Measurements from ENCODE around the gene FKBP9.
"Not testable (repeated sequence)": the region's sequence is repeated elsewhere in the genome, so short reads cannot be mapped to it uniquely, and the experiment has no call there.

FKBP9 gene

GRCh38 chr7:32991975-32992700, 34.9 kb downstream of the FKBP9 start:
- H3K14ac ChIP-seq (ENCODE audit: low read length in 2 of 2); H2BK120ac ChIP-seq (ENCODE audit: low read depth, low read length); H2AFZ ChIP-seq (ENCODE audit: low read depth, low read length); H2AK5ac ChIP-seq (ENCODE audit: low read length, severe bottlenecking); H2BK15ac ChIP-seq (ENCODE audit: low read depth, poor library complexity, severe bottlenecking); H3K23ac ChIP-seq (ENCODE audit: low read length in 2 of 2); H3K18ac ChIP-seq (ENCODE audit: low read depth in 1 of 2, low read length in 2 of 2); H3K9me3 ChIP-seq (ENCODE audit: control insufficient read depth, low read length); H3K4ac ChIP-seq (ENCODE audit: low read depth in 1 of 2, low read length in 2 of 2); H3K4me3 ChIP-seq (ENCODE audit: insufficient read depth in 1 of 2, low read depth in 1 of 2, low read length in 2 of 2); H2BK12ac ChIP-seq (ENCODE audit: low read length in 2 of 2); H4K8ac ChIP-seq (ENCODE audit: low read length); H4K91ac ChIP-seq (ENCODE audit: low read length); H3K27ac ChIP-seq (ENCODE audit: low read length, poor library complexity, severe bottlenecking); H3K27me3 ChIP-seq (ENCODE audit: control insufficient read depth in 1 of 2, insufficient read depth in 1 of 2, low read length in 2 of 2); H3K9ac ChIP-seq (ENCODE audit: low read length); H3K4me1 ChIP-seq (ENCODE audit: control insufficient read depth, insufficient read depth, low read depth, low read length); H3K4me2 ChIP-seq (ENCODE audit: low read length, poor library complexity, severe bottlenecking); H2BK5ac ChIP-seq (ENCODE audit: low read depth, low read length, poor library complexity, severe bottlenecking); DNase-seq; H3K79me1 ChIP-seq (replicated peaks; ENCODE audit: low read length, poor library complexity, severe bottlenecking): not testable (repeated sequence)
- peaks cover 3 to 18% of the 10 kb centered on the region in 2 experiments for H3K36me3 ChIP-seq (ENCODE audit: control insufficient read depth in 1 of 2, insufficient read depth in 2 of 2, low read depth in 1 of 2, low read length in 2 of 2)
- 100% methylated on average over 2 of the region's 9 CpGs for WGBS

GRCh38 chr7:32992750-32993149, 35.5 kb downstream of the FKBP9 start:
- H4K8ac ChIP-seq (ENCODE audit: low read length); H2AK5ac ChIP-seq (ENCODE audit: low read length, severe bottlenecking); H3K4me3 ChIP-seq (ENCODE audit: insufficient read depth in 1 of 2, low read depth in 1 of 2, low read length in 2 of 2); H3K23ac ChIP-seq (ENCODE audit: low read length in 2 of 2); H2BK15ac ChIP-seq (ENCODE audit: low read depth, poor library complexity, severe bottlenecking); H3K79me1 ChIP-seq (replicated peaks; ENCODE audit: low read length, poor library complexity, severe bottlenecking); DNase-seq; H2BK12ac ChIP-seq (ENCODE audit: low read length in 2 of 2); H3K4ac ChIP-seq (ENCODE audit: low read depth in 1 of 2, low read length in 2 of 2); H3K4me1 ChIP-seq (ENCODE audit: control insufficient read depth, insufficient read depth, low read depth, low read length); H2AFZ ChIP-seq (ENCODE audit: low read depth, low read length); H3K9me3 ChIP-seq (ENCODE audit: control insufficient read depth, low read length); H3K18ac ChIP-seq (ENCODE audit: low read depth in 1 of 2, low read length in 2 of 2); H3K4me2 ChIP-seq (ENCODE audit: low read length, poor library complexity, severe bottlenecking); H3K9ac ChIP-seq (ENCODE audit: low read length); H3K27ac ChIP-seq (ENCODE audit: low read length, poor library complexity, severe bottlenecking); H3K27me3 ChIP-seq (ENCODE audit: control insufficient read depth in 1 of 2, insufficient read depth in 1 of 2, low read length in 2 of 2); H2BK5ac ChIP-seq (ENCODE audit: low read depth, low read length, poor library complexity, severe bottlenecking); H3K14ac ChIP-seq (ENCODE audit: low read length in 2 of 2); H4K91ac ChIP-seq (ENCODE audit: low read length); H2BK120ac ChIP-seq (ENCODE audit: low read depth, low read length): not testable (repeated sequence)
- peaks cover 3 to 18% of the 10 kb centered on the region in 2 experiments for H3K36me3 ChIP-seq (ENCODE audit: control insufficient read depth in 1 of 2, insufficient read depth in 2 of 2, low read depth in 1 of 2, low read length in 2 of 2)
- WGBS, result 93% methylated on average over 4 of the region's 6 CpGs

- H3K9ac ChIP-seq (ENCODE audit: low read length), result peak overlapping the region; percentile 66
- H4K8ac ChIP-seq (ENCODE audit: low read length); H3K9me3 ChIP-seq (ENCODE audit: control insufficient read depth, low read length); H3K27ac ChIP-seq (ENCODE audit: low read length, poor library complexity, severe bottlenecking); H3K79me1 ChIP-seq (replicated peaks; ENCODE audit: low read length, poor library complexity, severe bottlenecking); H3K14ac ChIP-seq (ENCODE audit: low read length in 2 of 2); H2BK12ac ChIP-seq (ENCODE audit: low read length in 2 of 2); H2AK5ac ChIP-seq (ENCODE audit: low read length, severe bottlenecking); H3K36me3 ChIP-seq (ENCODE audit: control insufficient read depth in 1 of 2, insufficient read depth in 2 of 2, low read depth in 1 of 2, low read length in 2 of 2); H3K23ac ChIP-seq (ENCODE audit: low read length in 2 of 2); H3K4me2 ChIP-seq (ENCODE audit: low read length, poor library complexity, severe bottlenecking); H3K4ac ChIP-seq (ENCODE audit: low read depth in 1 of 2, low read length in 2 of 2); H3K18ac ChIP-seq (ENCODE audit: low read depth in 1 of 2, low read length in 2 of 2); H3K4me1 ChIP-seq (ENCODE audit: control insufficient read depth, insufficient read depth, low read depth, low read length); H2BK5ac ChIP-seq (ENCODE audit: low read depth, low read length, poor library complexity, severe bottlenecking); H4K91ac ChIP-seq (ENCODE audit: low read length); H2BK15ac ChIP-seq (ENCODE audit: low read depth, poor library complexity, severe bottlenecking); H2BK120ac ChIP-seq (ENCODE audit: low read depth, low read length); H3K27me3 ChIP-seq (ENCODE audit: control insufficient read depth in 1 of 2, insufficient read depth in 1 of 2, low read length in 2 of 2); H3K4me3 ChIP-seq (ENCODE audit: insufficient read depth in 1 of 2, low read depth in 1 of 2, low read length in 2 of 2); H2AFZ ChIP-seq (ENCODE audit: low read depth, low read length): not testable (repeated sequence)
- WGBS, result 25% methylated on average over 2 of the region's 4 CpGs
- peak; percentile 18 for DNase-seq
These were observed 40.7 kb downstream of the FKBP9 start for GRCh38 chr7:32997956-32998355.

GRCh38 chr7:32998361-32999171, 41.3 kb downstream of the FKBP9 start:
- not testable (repeated sequence) for H3K79me1 ChIP-seq (replicated peaks; ENCODE audit: low read length, poor library complexity, severe bottlenecking); H2BK15ac ChIP-seq (ENCODE audit: low read depth, poor library complexity, severe bottlenecking); H3K4me1 ChIP-seq (ENCODE audit: control insufficient read depth, insufficient read depth, low read depth, low read length); H3K4me3 ChIP-seq (ENCODE audit: insufficient read depth in 1 of 2, low read depth in 1 of 2, low read length in 2 of 2); H3K23ac ChIP-seq (ENCODE audit: low read length in 2 of 2); H3K14ac ChIP-seq (ENCODE audit: low read length in 2 of 2); H3K9me3 ChIP-seq (ENCODE audit: control insufficient read depth, low read length); H2AFZ ChIP-seq (ENCODE audit: low read depth, low read length); H2BK12ac ChIP-seq (ENCODE audit: low read length in 2 of 2); H2BK5ac ChIP-seq (ENCODE audit: low read depth, low read length, poor library complexity, severe bottlenecking); H2AK5ac ChIP-seq (ENCODE audit: low read length, severe bottlenecking); H3K27me3 ChIP-seq (ENCODE audit: control insufficient read depth in 1 of 2, insufficient read depth in 1 of 2, low read length in 2 of 2)
- peak overlapping the region; percentile 27 for H4K91ac ChIP-seq (ENCODE audit: low read length)
- peak overlapping the region; percentile 60 for H4K8ac ChIP-seq (ENCODE audit: low read length)
- H3K18ac ChIP-seq (ENCODE audit: low read depth in 1 of 2, low read length in 2 of 2), result peak overlapping the region in 1 of 2 experiments; percentile 24
- WGBS, result 20% methylated on average over 14 of the region's 14 CpGs
- peaks cover 5 to 12% of the 10 kb centered on the region in 2 experiments for H3K36me3 ChIP-seq (ENCODE audit: control insufficient read depth in 1 of 2, insufficient read depth in 2 of 2, low read depth in 1 of 2, low read length in 2 of 2)
- peak overlapping the region; percentile 49 for H2BK120ac ChIP-seq (ENCODE audit: low read depth, low read length)
- DNase-seq, result peak; percentile 72
- H3K4ac ChIP-seq (ENCODE audit: low read depth in 1 of 2, low read length in 2 of 2), result peak overlapping the region in 1 of 2 experiments; percentile 58
- H3K27ac ChIP-seq (ENCODE audit: low read length, poor library complexity, severe bottlenecking), result peak overlapping the region; percentile 38
- H3K4me2 ChIP-seq (ENCODE audit: low read length, poor library complexity, severe bottlenecking), result peak overlapping the region; percentile 34
- peak overlapping the region; percentile 66 for H3K9ac ChIP-seq (ENCODE audit: low read length)

All from mesenchymal stem cell (in vitro differentiated cells and primary cell).